HG03039 (cell line): ENCODE results near the gene IGFBP4.

Experiments used
- ATAC-seq: cut with Tn5 transposase; IDR thresholded peaks from one replicate; pipeline ENCODE4 v1.9.1; 2021; ENCODE audit warnings: mild to moderate bottlenecking, moderate library complexity; ENCODE audit not compliant: unreplicated experiment

Gene IGFBP4

DNA sequence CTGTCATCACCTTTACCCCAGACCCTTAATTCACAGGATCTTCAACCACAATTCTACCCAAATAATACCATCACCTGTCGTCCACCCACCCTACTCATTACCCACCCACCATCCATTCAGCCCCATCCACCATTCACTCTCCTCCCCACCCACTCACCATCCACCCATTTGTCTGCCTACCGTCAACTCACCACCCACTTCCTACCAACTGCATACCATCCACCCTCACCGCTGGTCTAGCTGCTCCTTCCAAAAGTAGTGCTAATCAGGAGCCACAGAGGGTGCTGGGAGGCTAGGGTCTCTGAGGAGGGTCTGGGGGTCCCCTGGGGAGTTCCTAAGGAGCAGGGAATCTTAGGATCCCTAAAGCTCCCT, 12.0 kb upstream of the IGFBP4 start:
- no peak for ATAC-seq

GRCh38 chr17:40432864-40433528, 10.3 kb upstream of the IGFBP4 start:
- ATAC-seq = no peak

DNA sequence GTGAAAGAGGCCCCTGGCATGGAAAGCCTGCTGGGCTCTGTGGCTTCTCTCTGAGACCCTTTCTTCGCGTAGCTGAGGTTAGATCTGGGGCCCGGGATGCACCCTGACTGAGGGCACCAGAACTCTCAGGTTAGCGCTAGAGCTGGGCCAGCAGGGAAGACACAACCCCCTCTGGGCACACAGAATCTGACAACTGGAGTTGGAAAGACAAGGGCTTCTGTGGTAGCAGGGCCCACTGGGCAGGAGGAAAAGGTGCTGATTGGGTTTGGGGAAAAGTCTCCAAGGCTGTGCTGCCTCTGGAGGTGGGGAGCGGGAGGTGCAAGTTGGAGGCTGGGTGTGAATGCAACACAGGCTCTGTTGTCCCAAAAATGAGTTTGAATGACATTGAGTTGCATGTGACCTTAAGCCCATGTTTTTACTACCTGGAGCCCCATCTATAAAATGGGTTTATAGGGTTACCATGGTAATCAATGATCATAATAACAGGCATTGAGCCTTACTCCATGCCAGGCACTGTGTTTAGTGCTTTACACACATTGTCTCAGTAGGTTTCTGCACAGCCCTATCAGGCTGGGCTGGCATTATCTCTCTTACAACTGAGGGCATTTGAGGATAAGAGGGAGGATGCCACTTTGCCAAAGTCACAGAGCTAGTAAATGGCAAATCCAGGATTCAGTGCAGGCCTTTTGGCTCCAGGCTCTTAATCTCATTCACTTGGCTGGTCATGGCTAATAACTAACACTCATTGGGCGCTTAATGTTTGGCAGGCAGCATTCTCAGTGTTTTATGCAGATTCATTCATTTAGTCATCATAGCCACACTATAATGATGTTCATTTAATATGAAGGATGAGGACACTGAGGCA, 9.5 kb upstream of the IGFBP4 start:
- no peak for ATAC-seq

- no peak for ATAC-seq
These were observed 6.6 kb upstream of the IGFBP4 start for GRCh38 chr17:40436636-40437035.

- no peak for ATAC-seq
These were observed 6.0 kb upstream of the IGFBP4 start for GRCh38 chr17:40437095-40437732.

DNA sequence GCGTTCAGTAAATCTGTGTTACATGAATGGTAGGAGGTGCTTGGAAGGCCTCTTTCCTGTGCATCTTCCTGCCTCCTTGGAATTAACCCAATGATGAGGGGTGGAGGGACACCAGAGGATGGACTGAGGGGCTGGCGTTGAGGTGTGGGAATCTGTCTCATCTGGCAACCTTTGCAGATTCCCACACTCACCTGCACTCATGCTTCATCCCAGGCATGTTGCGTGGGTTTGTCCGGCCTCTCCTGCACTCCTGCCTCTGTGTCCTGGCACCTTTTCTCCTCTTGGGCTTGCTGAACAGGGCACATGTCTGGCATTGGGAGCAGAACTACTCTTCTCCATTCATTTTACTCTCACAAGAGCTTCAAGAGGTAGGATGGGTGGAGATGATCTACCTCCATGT, 3.1 kb upstream of the IGFBP4 start:
- no peak for ATAC-seq

DNA sequence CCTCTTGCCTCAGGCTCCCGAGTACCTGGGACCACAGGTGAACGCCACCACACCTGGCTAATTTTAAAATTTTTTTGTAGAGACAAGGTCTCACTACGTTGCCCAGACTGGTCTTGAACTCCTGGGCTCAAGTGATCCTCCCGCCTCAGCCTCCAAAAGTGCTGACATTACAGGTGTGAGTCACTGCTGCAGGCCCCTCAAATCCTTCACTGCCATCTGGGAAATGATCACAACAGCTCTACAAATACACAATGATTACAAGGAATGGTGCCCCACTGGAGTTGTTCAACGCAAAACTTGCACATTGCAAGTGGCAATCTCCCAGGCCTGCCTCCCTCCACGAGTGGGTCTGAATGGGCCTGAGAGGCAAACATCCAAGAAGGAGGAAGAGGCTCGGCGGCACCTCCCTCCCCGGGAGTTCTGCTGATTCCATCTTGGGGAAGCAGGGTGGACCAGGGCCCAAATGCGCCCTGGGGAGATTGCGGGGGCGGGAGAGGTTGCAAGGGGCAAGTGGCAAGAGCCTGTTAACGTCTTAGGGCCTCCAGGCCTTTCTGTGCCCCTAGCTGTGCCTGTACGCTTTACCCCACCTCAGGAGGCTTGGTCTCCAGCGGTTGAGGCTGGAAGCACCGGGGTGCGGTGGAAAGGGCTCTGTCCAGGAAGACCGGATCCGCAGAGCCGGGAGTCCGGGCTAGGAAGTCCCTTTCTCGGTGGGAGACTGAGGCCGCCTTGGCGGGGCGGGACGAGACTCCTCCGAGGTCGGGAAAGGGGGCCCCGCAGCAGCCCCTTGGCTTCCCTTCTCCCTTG, 656 bp upstream of the IGFBP4 start:
- no peak for ATAC-seq

- ATAC-seq = no peak
These were observed 994 bp downstream of the IGFBP4 start for GRCh38 chr17:40443988-40444899.

DNA sequence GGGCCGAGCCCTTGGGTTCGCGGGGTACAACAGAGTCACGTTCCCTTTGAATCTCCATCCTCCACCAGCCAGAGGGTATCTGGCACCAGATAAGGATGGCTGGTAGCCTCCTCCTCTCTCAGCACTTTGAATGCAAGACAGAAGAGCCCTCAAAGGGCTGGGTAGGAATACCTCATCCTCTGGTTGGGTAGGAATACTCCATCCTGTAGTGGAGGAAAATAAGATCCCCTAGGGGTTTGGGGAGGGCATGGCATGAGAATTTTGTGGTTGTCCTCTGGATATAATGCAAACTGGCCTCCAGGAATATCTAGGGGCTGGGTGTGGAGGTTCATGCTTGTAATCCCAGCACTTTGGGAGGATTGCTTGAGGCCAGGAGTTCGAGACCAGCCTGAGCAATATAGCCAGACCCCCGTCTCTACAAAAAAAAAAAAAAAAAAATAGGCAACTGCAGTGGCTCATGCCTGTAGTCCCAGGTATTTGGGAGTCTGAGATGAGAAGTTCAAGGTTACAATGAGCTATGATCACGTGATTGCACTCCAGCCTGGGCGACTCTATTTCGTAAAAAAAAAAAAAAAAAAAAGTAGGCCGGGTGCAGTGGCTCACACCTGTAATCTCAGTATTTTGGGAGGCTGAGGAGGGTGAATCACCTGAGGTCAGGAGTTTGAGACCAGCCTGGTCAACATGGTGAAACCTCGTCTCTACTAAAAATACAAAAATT, 2.7 kb downstream of the IGFBP4 start:
- ATAC-seq = no peak

GRCh38 chr17:40447148-40447644, 3.9 kb downstream of the IGFBP4 start:
- ATAC-seq = no peak

GRCh38 chr17:40447806-40448205, 4.6 kb downstream of the IGFBP4 start:
- ATAC-seq = no peak

GRCh38 chr17:40448213-40448638, 5.0 kb downstream of the IGFBP4 start:
- ATAC-seq = no peak

DNA sequence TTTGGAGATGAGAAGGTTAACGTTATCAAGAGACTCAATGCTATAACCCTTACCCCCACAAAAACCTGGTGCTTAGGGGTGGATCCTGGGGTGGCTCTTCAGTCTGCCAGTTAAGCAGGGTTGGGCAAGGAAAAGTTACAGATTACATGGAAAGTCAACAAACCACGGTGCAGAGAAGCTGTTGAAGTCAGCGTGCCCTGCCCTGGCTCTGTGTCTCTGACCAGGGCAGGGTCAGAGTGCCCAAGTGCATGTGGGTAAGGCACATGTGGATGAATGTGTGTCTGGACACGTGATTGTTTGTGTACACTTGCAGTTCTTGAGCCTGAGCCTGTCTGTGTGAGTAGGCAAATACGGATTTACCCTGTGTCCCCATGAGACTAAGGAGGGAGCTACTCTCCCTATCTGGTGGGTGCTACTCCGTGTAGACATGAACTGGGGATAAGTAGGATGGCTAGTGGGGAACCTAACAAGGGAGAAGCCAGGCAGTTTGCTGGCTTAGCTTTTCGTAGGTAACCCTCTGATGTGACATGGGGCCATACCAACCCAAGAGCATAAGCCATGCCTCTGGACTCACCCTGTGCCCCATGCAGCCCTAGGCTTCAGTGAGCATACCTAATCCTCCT, 5.5 kb downstream of the IGFBP4 start:
- no peak for ATAC-seq

DNA sequence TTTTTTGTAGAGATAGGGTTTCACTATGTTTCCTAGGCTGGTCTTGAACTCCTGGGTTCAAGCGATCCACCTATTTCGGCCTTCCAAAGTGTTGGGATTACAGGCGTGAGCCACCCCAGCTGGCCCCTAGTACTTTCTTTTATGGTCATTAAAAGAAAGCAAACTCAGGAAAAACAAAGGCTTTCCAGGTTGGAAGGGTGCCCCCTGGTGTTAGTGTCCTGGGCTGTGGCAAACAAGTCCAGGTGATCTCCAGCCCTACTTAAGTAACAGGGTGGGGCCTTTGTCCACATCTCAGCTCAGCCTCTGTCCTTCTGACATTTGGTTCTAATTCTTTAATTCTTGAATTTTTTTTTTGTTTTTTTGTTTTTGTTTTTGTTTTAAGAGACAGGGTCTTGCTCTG, 6.9 kb downstream of the IGFBP4 start:
- no peak for ATAC-seq

DNA sequence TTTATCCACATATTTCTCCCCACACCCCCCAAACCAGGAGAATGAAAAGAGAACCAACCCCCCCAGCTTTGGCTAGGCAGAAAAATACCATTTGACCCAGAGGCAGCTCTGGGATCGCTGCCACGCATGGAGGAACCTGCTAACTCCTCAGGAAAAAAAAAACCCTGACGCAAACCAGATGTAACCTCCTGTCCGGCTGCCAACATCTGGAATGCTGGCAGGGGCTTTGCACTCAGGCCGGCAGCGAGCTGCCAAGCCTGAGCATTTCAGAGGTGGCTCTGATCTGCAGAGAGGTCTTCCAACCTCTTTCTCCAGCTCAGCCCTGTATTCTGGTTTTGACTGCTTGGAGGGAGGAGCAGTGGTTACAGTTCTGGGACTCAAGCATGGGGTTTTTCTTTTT, 8.2 kb downstream of the IGFBP4 start:
- ATAC-seq = no peak

DNA sequence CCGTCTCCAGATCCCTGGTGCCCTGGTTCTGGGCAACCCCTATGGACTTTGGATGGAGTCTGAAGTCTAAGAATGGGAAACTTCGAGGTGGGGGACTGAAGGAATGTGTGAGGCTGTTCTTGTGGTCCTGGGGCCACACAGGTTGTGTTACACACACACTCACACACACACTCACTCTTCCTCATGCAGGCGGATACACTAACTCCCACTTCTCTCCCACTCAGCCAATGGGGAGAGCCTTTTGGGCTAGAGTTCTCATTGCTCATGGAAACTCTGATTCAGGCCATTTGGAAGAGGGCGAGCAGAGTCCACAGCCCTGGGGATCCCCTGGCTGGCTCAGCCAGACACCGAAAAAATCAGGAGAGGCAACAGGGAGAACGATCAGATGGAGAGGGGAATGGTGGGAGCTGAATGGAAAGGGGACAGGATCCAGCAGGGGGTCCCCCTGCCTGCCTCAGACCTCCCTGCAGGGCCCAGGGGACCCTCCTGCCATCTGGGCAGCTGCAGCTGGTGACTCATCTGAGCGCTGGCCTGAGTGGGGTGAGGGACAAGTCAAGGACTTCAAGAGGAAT, 9.1 kb downstream of the IGFBP4 start:
- ATAC-seq = no peak

DNA sequence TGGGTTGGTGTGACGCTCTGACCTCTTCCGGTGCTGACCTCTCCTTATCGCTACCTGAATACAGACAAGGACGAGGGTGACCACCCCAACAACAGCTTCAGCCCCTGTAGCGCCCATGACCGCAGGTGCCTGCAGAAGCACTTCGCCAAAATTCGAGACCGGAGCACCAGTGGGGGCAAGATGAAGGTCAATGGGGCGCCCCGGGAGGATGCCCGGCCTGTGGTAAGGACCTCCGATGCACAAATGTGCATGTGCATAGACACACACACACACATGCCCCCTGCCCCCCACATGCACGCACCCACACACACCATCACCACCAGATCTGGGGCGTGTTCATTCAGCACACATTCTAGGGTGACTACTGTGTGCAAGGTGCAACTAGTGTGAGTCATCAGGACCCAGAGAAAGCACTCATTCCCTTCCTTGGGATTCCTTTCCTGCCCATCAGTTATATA, 9.7 kb downstream of the IGFBP4 start:
- no peak for ATAC-seq

DNA sequence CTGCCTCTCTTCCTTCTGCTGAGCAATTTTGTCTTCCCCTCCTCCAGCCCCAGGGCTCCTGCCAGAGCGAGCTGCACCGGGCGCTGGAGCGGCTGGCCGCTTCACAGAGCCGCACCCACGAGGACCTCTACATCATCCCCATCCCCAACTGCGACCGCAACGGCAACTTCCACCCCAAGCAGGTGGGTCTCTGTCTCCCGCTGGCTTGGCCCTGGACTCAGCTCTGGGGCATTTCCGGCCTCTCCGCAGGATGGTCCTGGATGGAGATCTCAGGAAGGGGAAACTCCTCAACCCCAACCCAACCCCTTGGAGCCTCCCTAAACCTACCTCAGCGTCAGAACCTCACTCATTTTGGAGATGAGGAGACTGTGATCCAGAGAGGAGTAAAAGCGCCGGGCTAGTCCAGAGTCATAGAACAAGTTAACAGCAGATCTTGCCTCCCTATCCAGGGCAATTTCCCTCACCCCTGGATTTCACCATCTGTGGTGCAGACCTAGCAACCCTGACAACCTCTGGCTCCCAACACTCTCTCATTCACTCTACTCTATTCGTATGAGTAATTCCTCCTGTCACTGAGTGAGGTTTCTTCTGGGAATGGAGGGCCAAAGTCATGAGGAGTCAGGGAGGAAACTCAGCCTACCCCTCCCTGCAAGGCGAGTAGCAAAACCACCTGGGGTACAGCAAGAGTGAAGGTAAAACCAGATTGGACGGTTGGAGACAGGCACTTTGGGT, 10.8 kb downstream of the IGFBP4 start:
- ATAC-seq = no peak
